Endothelial cell of umbilical vein (primary cell): ENCODE measurements around the gene GJA8.
"Not testable (repeated sequence)": the region's sequence is repeated elsewhere in the genome, so short reads cannot be mapped to it uniquely, and the experiment has no call there.

ENCODE experiments used
- EZH2 ChIP-seq: IDR thresholded peaks from 2 replicates; pipeline ENCODE4 v1.6.1; 2012; ENCODE audit warnings: borderline replicate concordance, low read depth, mild to moderate bottlenecking, moderate library complexity, low read length, inconsistent platforms; ENCODE audit not compliant: severe bottlenecking
- FOS ChIP-seq: IDR thresholded peaks from 2 replicates; pipeline ENCODE4 v1.6.1; 2011; ENCODE audit warnings: mild to moderate bottlenecking, low read length, moderate library complexity, borderline replicate concordance; ENCODE audit not compliant: insufficient read depth
- GATA2 ChIP-seq: IDR thresholded peaks from 2 replicates; pipeline ENCODE4 v1.7.0; 2011; ENCODE audit warnings: low read depth, mild to moderate bottlenecking, moderate library complexity, mixed read lengths, low read length; ENCODE audit not compliant: insufficient read length, insufficient read depth
- MYC ChIP-seq: IDR thresholded peaks from one replicate; pipeline ENCODE4 v1.6.1; 2011; ENCODE audit warnings: mild to moderate bottlenecking, low read depth, low read length
- POLR2A ChIP-seq: IDR thresholded peaks from 2 replicates; pipeline ENCODE4 v1.6.1; 2012; ENCODE audit warnings: low read depth, mild to moderate bottlenecking, control low read depth, low read length
- POLR2AphosphoS5 ChIP-seq: IDR thresholded peaks from 2 replicates; pipeline ENCODE4 v1.6.1; 2012; ENCODE audit warnings: low read depth, mild to moderate bottlenecking, control low read depth, low read length, moderate library complexity; ENCODE audit not compliant: insufficient read depth
- TF ChIP-seq, protein P1 (sequence below), 2 donors: IDR thresholded peaks; 1 replicate in 1 of 2; 2 replicates in 1 of 2; pipeline ENCODE4 v1.5.1; 2011; ENCODE audit warnings: low read length in 2 of 2, mild to moderate bottlenecking in 2 of 2, moderate library complexity in 2 of 2, control low read depth in 1 of 2, inconsistent platforms in 1 of 2, low read depth in 1 of 2; ENCODE audit not compliant: insufficient read depth in 1 of 2; ENCODE audit errors: extremely low read depth in 1 of 2

DNA sequence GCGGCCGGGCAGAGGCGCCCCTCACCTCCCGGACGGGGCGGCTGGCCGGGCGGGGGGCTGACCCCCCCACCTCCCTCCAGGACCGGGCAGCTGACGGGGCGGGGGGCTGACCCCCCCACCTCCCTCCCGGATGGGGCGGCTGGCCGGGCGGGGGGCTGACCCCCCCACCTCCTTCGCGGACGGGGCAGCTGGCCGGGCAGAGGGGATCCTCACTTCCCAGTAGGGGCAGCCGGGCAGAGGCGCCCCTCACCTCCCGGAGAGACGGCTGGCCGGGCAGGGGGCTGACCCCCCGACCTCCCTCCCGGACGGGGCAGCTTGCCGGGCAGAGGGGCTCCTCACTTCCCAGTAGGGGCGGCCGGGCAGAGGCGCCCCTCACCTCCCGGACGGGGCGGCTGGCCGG, 46.9 kb downstream of the GJA8 start:
- TF ChIP-seq POLR2A, POLR2AphosphoS5, GATA2, FOS, MYC, EZH2: not testable (repeated sequence)
- TF ChIP-seq, protein P1, sequence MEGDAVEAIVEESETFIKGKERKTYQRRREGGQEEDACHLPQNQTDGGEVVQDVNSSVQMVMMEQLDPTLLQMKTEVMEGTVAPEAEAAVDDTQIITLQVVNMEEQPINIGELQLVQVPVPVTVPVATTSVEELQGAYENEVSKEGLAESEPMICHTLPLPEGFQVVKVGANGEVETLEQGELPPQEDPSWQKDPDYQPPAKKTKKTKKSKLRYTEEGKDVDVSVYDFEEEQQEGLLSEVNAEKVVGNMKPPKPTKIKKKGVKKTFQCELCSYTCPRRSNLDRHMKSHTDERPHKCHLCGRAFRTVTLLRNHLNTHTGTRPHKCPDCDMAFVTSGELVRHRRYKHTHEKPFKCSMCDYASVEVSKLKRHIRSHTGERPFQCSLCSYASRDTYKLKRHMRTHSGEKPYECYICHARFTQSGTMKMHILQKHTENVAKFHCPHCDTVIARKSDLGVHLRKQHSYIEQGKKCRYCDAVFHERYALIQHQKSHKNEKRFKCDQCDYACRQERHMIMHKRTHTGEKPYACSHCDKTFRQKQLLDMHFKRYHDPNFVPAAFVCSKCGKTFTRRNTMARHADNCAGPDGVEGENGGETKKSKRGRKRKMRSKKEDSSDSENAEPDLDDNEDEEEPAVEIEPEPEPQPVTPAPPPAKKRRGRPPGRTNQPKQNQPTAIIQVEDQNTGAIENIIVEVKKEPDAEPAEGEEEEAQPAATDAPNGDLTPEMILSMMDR (IDR thresholded peaks at IDR 0.05; ENCODE audit: extremely low read depth in 1 of 2, insufficient read depth in 1 of 2, low read depth in 1 of 2, low read length in 2 of 2), result not testable (repeated sequence)
